K562 (cell line): ENCODE data around the gene MYO18B. TPM values are rescaled to one million over a fixed set of nuclear protein-coding genes. Genes with fewer than 3 reads are reported as not detected.

Experiments
- BRF1 ChIP-seq: IDR thresholded peaks from 3 replicates; pipeline ENCODE4 v1.6.1; 2011; ENCODE audit warnings: borderline replicate concordance, mild to moderate bottlenecking; ENCODE audit not compliant: insufficient read length; ENCODE audit errors: extremely low read depth
- CHD2 ChIP-seq: IDR thresholded peaks from 2 replicates; pipeline ENCODE4 v1.6.1; 2011; ENCODE audit warnings: low read depth, low read length
- EHMT2 ChIP-seq: fragments of 450-650 bp; IDR thresholded peaks from 2 replicates; pipeline ENCODE4 v1.6.1; 2018; ENCODE audit warnings: antibody characterized with exemption
- FOXK2 ChIP-seq, 2 experiments: fragments of 450-650 bp; IDR thresholded peaks in 1 of 2; conservative IDR thresholded peaks in 1 of 2; 2 replicates each; pipeline ENCODE4 v1.6.1; 2016; ENCODE audit warnings: low read depth in 2 of 2, mild to moderate bottlenecking in 1 of 2
- LCOR ChIP-seq: sonication (generic); formaldehyde crosslinking; IDR thresholded peaks from 2 replicates; pipeline ENCODE4 v1.8.0; 2022; ENCODE audit warnings: mild to moderate bottlenecking, missing genetic modification reagents
- MYBL2 ChIP-seq, 2 experiments: fragments of 450-650 bp in 1 of 2; sonication (generic) in 1 of 2; formaldehyde crosslinking in 1 of 2; IDR thresholded peaks; 2 replicates each; pipeline versions ENCODE4 v1.6.1 to v1.8.1; 2017 to 2022; ENCODE audit warnings: borderline replicate concordance in 1 of 2, inconsistent platforms in 1 of 2, low read depth in 1 of 2, mild to moderate bottlenecking in 1 of 2, missing genetic modification reagents in 1 of 2, moderate library complexity in 1 of 2
- PML ChIP-seq: IDR thresholded peaks from 2 replicates; pipeline ENCODE4 v1.6.1; 2012; ENCODE audit warnings: low read length, inconsistent platforms
- POLR3G ChIP-seq: IDR thresholded peaks from 2 replicates; pipeline ENCODE4 v1.6.1; 2011; ENCODE audit not compliant: insufficient read length, insufficient replicate concordance; ENCODE audit errors: extremely low read depth
- SP1 ChIP-seq: sonication (generic); formaldehyde crosslinking; IDR thresholded peaks from 2 replicates; pipeline ENCODE4 v1.8.1; 2022; ENCODE audit warnings: mild to moderate bottlenecking, missing genetic modification reagents
- TCF7L2 ChIP-seq: fragments of 150-350 bp; IDR thresholded peaks from 2 replicates; pipeline ENCODE4 v1.6.1; 2016; ENCODE audit warnings: low read depth, mild to moderate bottlenecking, low read length, moderate library complexity
- TEAD2 ChIP-seq: fragments of 450-650 bp; IDR thresholded peaks from 2 replicates; pipeline ENCODE4 v1.6.1; 2016; ENCODE audit warnings: missing genetic modification characterization, control low read depth, missing compliant biosample characterization
- TFE3 ChIP-seq: fragments of 450-650 bp; formaldehyde crosslinking; IDR thresholded peaks from 2 replicates; pipeline ENCODE4 v1.4.0; 2020; ENCODE audit warnings: mild to moderate bottlenecking, mixed read lengths
- ZBED1 ChIP-seq: IDR thresholded peaks from 2 replicates; pipeline ENCODE4 v1.6.1; 2014
- ZNF217 ChIP-seq: sonication (generic); formaldehyde crosslinking; IDR thresholded peaks from 2 replicates; pipeline ENCODE4 v1.8.0; 2022; ENCODE audit warnings: mild to moderate bottlenecking, missing genetic modification reagents
- ZNF274 ChIP-seq: IDR thresholded peaks from 2 replicates; pipeline ENCODE4 v1.6.1; 2011; ENCODE audit warnings: low read depth, mild to moderate bottlenecking, low read length, moderate library complexity, borderline replicate concordance
- polyA plus RNA-seq, 8 experiments: library from polyadenylated mRNA; depleted of rRNA in 4 of 8; stranded (reverse) in 5 of 8; unstranded in 3 of 8; fragments of >200 nt; fragmentation: Nextera tagmentation in 2 of 8; fragmentation: Illumina TruSeq in 1 of 8; extraction: Ambion mirVana in 2 of 8; extraction: Trizol in 1 of 8; gene quantifications; 2 replicates each; pipeline versions ENCODE4 v1.2.1 to v1.2.3, GENCODE V29; 2011 to 2014; ENCODE audit warnings: inconsistent platforms in 1 of 8, missing spikeins in 1 of 8
- total RNA-seq, 7 experiments: library from RNA; depleted of rRNA in 6 of 7; stranded (reverse); fragments of >200 nt in 6 of 7; fragmentation: Illumina TruSeq in 2 of 7; extraction: Trizol in 2 of 7; gene quantifications; 2 replicates each; pipeline versions ENCODE4 v1.2.1 to v1.2.3, GENCODE V29; 2011 to 2021; ENCODE audit warnings: low replicate concordance in 1 of 7
- TF ChIP-seq, protein P1 (sequence below): fragments of 250-450 bp; sonication (Bioruptor Pico); IDR thresholded peaks from 2 replicates; pipeline ENCODE4 v1.5.0; 2021; ENCODE audit warnings: mild to moderate bottlenecking, borderline replicate concordance
- TF ChIP-seq, protein P2 (sequence below): fragments of 450-650 bp; conservative IDR thresholded peaks from 2 replicates; pipeline ENCODE4 v1.6.1; 2016; ENCODE audit warnings: missing genetic modification characterization, low read depth, mild to moderate bottlenecking, control low read depth, missing compliant biosample characterization

The MYO18B gene
- total and polyA plus RNA-seq, 9 of the 15 experiments (the other 6 are each of a cell fraction or from before 2014, with no cell fraction given), result 0.06 to 7.0 (median 4.3) TPM

- TF ChIP-seq MYBL2 (IDR thresholded peaks at IDR 0.05; ENCODE audit: low read depth) (no peak), MYBL2 (CRISPR knock-in tag; IDR thresholded peaks at IDR 0.05; ENCODE audit: borderline replicate concordance) (no peak), PML (no peak), TCF7L2 (no peak), LCOR (CRISPR knock-in tag) (no peak), BRF1 (no peak), CHD2 (no peak), POLR3G (no peak), TFE3 (CRISPR knock-in tag) (no peak), SP1 (no peak), EHMT2 (peak; percentile 86), ZBED1 (no peak), FOXK2 (conservative IDR thresholded peaks at IDR 0.05 in 1 of 2, IDR thresholded peaks at IDR 0.05 in 1 of 2; ENCODE audit: low read depth in 2 of 2) (no peak), ZNF217 (CRISPR knock-in tag) (no peak), TEAD2 (tag) (no peak), ZNF274 (no peak)
- TF ChIP-seq, protein P1, sequence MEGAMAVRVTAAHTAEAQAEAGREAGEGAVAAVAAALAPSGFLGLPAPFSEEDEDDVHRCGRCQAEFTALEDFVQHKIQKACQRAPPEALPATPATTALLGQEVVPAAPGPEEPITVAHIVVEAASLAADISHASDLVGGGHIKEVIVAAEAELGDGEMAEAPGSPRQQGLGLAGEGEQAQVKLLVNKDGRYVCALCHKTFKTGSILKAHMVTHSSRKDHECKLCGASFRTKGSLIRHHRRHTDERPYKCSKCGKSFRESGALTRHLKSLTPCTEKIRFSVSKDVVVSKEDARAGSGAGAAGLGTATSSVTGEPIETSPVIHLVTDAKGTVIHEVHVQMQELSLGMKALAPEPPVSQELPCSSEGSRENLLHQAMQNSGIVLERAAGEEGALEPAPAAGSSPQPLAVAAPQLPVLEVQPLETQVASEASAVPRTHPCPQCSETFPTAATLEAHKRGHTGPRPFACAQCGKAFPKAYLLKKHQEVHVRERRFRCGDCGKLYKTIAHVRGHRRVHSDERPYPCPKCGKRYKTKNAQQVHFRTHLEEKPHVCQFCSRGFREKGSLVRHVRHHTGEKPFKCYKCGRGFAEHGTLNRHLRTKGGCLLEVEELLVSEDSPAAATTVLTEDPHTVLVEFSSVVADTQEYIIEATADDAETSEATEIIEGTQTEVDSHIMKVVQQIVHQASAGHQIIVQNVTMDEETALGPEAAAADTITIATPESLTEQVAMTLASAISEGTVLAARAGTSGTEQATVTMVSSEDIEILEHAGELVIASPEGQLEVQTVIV (CRISPR knock-in tag), result no peak
- TF ChIP-seq, protein P2, sequence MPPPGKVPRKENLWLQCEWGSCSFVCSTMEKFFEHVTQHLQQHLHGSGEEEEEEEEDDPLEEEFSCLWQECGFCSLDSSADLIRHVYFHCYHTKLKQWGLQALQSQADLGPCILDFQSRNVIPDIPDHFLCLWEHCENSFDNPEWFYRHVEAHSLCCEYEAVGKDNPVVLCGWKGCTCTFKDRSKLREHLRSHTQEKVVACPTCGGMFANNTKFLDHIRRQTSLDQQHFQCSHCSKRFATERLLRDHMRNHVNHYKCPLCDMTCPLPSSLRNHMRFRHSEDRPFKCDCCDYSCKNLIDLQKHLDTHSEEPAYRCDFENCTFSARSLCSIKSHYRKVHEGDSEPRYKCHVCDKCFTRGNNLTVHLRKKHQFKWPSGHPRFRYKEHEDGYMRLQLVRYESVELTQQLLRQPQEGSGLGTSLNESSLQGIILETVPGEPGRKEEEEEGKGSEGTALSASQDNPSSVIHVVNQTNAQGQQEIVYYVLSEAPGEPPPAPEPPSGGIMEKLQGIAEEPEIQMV (tag), result no peak
- TF ChIP-seq, all 486 proteins: peak for 3
Observed at GRCh38 chr22:26079009-26079408, 337.0 kb downstream of the MYO18B start (continued).
